Activated T-cell treated with anti-CD3 and anti-CD28 coated beads, Interleukin-2, amount 50 U/mL, for 1 hour (primary cell): Measurements from ENCODE around the gene NEK10.
A peak's percentile ranks its signal among the peaks of the same experiment; 100 is the strongest.

Experiments
- DNase-seq: peaks from one replicate; pipeline ENCODE4 v3.0.0-alpha.2; 2020

NEK10 gene

DNA sequence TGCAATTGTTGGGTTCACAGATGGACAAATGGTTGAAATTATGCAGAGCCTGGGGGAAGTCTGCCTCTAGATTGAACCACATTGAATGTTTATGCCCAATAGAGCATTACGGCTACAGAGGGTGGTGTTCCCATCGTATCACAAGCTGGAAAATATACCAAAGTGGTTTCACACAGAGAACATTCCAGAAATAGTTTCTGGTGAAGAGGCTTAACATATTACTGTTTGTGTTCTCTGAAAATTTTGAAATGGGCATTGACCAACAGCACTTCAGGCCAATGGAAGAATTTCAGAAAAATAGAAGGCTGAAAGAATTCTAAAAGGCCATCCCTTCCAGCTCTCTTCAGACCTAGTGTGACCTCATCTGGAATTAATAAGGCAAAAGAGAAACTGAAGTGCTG lies 203.9 kb downstream of the NEK10 start:
- no peak for DNase-seq

DNA sequence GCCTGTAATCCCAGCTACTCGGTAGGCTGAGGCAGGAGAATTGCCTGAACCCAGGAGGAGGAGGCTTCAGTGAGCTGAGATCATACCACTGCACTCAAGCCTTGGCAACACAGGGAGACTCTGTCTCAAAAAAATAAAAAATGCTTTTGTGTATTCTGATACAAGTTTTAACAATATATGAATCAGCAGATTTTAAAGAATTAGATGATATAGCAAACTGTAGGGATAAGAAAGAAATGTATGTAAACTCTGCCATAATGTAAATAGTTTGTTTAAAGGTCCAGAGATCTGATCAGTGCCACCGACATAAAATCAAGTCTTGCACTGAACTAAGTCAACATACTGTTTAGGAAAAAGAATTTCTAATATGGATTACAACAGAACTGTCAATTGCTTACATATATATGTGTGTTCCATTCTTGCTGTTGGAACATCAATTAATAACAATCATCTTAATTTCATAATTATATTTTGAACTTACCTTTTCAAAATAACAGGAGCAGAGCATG lies 208.3 kb downstream of the NEK10 start:
- no peak for DNase-seq

DNA sequence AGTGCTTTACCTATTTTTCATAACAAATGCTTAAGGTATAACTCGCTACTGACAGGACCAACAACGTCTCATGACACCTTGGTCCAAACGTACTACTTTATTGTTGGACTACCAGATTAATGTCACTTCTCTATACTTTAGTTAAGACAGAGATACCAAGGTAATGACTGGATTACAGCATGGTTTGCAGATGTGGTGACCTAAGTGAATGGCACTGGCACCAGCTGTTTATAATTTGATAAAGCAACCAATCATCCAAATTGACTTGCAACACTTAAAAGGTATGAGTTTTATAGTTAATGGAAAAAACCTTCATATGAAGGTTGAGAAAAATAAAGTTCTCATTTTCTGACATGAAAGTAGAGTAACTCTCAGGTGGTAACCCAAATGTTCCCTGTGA lies 209.0 kb downstream of the NEK10 start:
- no peak for DNase-seq

DNA sequence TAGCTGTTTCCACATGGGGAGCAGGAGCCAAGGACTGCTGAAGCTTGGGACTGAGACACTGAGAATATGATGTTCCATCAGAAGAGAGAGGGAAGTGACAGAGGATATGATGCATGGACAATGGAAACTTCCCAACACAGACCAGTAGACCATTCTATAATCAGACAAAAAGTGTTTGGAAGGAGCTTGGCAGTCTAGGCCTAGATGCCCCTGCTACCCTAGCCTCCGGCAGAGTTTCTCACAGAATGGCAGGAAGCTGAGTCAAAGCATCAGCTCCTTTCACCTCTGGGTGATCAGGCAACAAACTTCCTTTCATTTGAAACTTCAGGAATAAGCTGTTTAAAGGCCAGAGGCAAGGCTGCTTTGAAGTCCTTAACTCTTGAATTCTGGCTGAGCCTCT lies 222.0 kb downstream of the NEK10 start:
- DNase-seq = no peak

DNA sequence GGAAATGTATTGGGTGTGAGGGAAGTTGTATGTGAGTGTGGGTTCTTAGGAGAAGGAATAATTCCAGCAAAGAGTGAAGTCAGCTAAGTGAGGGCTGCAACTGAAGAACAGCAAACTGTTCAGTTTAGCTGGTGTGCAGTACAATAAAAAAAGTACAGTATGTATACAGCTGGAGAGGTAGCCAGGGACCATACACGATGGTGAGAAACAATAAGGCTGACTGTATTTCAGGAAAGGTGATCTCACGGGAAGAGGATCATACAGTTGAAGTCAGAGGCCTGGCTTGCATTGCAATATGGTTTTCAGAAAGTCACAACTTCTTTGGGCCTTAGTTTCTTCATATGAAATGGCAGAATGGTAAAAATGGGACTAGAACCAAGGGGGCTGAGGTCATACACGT lies 222.4 kb downstream of the NEK10 start:
- DNase-seq = no peak

DNA sequence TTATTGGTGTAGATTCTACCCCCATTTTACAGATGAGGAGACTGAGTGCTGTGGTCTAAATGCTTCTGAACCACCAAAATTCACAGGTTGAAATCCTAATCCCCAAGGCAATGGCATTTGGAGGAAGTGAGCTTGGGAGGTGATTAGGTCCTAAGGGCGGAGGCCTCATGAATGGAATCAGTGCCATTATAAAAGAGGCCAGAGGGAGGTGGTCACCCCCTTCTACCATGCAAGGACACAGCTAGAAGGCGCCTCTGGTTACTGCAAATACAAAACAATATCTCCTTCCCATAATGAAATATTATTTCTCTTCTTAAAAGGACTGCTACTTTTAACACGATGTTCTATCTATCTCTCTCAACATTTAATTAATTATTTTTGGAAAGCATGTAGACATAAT lies 223.5 kb downstream of the NEK10 start:
- DNase-seq = no peak

DNA sequence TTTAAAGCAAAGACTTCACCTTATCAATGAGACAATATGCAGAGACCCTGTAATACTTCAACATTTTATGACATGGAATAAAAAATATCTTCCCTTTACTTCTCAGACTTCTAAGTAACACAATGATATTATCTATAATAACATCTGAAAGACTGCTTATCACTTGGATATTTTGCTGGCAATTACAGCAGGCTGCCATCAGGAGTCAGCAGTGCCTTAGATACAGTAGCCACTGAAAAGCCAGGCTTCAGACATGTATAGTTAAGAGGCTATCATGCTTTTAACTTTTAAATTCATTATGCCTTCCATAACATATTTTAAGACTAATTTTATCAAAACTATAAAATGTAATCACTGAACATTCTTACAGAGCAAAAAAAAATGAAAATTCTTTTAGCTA lies 227.5 kb downstream of the NEK10 start:
- DNase-seq = no peak

DNA sequence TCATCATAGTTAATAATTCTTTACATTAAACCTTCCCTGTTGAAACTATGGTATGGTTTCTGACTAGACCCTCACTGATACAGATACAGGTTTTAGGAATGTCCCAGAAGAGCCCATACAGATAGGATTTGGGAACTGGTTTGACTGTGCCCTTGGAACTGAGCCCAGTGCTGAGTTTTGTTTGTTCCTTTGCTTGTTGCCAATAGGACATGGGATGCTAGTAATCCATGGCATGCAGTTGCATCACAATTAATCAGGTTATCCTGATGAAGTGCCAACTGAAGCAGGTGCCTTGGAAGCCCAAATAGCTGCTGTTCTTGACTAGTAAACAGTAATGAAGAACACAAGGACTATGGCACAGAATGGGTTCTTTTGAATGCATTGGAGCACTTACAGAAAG lies 230.6 kb downstream of the NEK10 start:
- no peak for DNase-seq

DNA sequence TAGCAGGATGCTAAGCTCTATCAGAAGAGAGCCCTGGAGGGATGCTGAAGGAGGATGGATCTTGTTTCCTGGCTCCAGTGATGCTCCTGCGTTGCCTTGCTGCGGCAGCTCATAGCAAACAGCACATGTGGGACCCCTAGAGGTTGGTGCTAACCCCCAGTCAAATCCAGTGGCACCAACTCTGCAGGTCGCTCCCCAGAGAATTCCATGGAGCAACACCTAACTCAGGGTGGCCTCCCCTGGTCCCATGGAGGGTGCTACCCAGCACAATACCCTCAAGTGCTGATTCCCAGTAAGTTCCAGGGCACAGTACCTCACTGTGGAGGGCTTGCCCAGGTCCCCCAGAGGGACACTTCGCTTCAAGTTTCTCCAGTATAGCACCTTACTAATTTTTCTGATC lies 231.2 kb downstream of the NEK10 start:
- DNase-seq = no peak

DNA sequence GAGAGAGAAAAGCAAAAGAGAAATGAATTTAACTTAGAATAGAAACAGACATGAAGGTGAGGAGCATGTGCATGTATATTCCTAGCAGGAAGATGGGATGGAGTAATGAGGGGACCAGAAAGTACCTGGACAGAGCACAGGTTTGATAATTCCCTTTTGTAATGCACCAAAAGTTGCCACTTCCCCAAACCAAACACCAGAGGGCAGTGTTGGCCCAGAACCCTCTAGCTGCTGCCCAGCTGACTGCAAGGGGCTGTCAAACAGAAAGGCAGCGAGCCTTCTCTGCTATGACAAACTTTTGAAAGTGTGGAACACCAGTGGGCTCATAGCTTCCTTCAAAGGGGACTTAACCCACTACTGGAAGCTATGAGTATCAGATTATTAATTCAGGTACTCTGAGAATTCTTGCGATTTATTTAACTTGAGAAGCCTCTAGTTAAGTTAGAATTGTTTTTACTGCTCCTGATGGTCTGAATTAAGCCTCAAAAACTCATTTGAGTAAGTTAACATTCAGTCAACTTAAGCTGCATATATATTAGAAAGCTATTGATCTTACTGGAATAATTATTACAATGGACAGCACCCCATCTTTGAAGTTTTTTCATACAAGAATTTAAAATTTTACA lies 234.9 kb downstream of the NEK10 start:
- DNase-seq = peak; percentile 56

DNA sequence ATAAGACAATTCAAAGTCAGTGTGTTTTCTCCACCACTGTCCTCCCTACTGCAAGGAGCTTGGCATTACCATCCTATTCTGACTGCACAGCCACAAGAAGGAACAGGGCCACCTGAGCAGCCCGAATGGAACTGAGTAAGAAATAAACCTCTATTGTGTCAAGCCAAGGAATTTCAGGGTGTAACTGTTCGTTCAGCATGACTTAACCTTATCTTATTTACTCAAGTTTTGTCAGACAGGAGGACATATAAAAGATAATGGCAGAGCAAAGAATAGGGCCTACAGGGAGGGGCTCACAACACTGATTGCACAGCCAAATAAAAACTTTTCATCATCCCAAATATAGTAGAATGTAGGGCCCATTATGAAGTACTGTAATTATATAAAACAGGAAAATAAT lies 236.1 kb downstream of the NEK10 start:
- DNase-seq = no peak

DNA sequence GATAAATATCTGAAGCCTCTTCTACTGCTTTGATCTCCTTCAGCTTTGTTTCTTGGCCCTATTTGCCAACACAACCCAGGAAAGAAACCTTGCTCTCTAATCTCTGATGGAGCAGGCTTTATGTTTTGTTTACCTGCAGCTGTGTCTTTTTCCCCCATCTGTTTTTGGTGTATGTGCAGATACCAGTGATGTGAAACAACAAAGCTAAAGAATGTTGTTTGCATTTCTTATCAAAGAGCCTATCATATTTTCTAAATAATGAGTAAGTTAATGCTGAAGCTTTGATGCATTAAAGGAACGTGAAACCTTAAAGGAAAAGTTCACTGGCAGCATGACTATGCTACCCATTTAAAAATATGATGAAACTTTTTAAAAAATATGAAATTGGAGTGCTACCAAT lies 238.4 kb downstream of the NEK10 start:
- no peak for DNase-seq

DNA sequence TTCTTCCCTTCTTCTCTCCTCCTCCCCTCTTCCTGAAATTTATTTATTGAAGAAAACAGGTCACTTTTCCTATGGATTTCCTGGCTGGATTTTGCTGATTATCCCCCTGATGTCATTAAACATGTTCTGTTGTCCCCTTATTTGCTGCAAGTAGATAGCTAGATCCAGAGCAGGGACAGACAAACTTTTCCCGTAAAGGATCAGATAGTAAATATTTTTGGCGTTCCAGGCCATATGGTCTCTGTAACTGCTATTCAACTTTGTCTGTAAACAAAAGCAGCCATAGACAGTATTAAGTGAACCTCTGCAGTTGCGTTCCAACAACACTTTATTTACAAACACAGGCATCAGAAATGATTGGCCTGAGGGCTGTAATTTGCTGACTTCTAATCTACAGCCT lies 241.3 kb downstream of the NEK10 start:
- DNase-seq = no peak

DNA sequence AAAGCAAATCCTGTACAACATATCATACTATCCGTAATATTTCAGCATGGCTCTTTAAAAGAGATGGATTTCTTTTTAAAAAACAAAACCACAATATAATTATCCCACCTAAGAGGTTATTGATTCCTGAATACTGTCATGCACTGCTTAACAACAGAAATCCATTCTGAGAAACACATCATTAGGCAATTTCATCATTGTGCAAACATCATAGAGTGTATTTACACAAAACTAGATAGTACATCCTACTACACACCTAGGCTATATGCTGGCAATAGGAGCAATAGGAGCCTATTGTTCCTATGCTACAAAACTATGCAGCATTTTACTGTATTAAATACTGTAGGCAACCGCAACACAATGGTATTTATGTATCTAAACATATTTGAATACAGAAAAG lies 242.0 kb downstream of the NEK10 start:
- DNase-seq = no peak

DNA sequence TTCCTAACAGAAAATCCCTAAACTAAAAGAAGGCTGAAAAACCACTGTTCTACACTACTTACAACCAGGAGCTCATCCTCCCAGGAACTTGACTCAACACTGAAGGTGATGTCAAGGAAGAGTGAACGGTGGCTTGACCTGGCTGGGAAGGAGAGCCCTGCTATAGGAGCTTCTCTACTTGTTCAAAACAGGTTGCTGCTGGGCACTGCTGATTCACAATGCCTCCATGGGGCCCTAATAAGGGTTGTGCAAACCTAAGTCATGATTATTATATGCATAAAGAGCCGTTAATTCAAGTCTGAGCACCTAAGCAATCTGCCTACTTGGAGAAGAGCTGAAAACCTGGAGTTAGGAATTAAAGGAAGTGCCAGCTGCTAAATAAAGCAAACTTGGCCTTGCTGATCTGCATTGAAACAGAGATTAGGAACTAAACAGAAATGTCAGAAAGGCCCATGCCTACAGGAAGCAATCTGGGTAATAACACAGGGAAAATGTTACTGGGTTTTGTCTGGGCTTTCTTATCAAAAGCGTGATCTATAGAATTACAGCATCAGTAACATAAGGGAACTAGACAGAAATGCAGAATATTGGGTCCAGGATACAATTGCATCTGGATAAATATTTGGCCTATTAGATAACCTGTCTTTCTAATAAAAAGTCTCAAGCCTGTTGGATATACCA lies 243.2 kb downstream of the NEK10 start:
- no peak for DNase-seq

DNA sequence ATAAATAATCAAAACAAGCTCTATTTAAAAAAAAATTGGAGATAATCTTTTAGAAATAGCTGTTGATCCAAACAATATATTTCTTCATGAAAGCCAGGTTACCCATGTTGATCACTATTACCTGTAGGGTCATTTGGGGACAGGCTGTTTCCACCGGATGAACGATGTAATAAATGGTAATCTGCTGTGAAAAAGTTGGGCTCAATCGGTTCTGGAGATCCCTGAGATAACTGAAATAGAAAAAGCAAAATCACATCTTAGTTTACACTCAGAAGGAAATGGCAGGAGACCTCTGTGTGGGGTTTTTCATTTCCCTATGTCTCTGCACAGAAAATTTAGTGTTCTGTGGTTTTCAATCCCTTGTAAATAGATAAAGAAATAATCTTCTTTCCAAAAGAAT lies 249.5 kb downstream of the NEK10 start:
- no peak for DNase-seq

DNA sequence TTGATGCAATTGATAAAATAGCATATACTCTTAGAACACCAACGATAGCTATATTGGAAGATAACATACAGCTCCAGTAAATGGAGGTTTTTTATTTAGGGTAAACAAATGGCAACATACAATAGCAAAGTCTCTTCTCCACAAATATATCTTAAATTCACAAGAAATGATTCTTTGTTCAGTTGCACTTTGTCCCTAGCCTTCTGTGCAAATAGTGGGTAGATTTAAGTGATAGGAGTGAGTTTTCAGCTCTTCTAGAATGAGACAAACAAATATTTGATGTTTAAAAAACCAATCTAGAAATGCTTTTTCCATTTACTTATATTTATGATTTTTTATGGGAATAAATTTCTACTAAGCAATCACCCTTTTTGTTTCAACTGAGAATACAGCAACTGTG lies 253.8 kb downstream of the NEK10 start:
- DNase-seq = no peak

DNA sequence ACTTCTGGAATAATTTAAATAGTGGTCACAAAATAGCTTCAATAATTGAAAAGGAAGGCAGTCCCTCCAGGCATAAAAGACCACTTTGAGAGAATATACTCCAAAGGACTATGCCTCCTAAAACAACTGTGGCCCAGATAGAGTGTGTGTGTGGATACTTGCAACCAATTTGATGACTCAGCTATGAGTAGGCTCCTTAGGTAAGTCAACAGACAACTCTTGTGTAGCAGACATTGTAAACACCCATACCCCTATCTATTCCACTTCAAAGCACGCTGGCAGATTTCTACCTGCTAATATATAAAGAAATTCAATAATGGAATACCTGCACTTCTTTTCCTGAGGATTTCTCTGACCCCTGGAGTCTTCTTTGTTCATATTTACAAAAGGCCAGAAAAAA lies 254.5 kb downstream of the NEK10 start:
- no peak for DNase-seq

DNA sequence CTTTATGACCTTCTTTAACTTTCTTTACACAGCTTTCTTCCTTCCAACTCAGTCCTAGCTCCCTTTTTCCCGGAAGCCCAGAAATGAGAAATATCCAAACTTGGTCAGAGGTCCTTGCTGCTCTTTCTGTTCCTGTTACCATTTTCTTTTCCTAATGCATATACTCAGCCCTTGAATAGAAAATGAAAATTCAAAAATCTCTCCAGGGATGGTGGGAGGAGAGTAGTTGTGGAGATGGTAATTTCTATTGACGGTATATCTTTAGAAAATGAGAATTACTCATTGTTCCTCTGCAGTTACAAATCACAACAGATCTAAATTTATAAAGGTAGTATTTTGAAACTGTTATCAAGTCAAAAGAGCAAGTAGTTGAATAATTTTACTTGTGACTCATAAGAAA lies 255.1 kb downstream of the NEK10 start:
- DNase-seq = no peak

DNA sequence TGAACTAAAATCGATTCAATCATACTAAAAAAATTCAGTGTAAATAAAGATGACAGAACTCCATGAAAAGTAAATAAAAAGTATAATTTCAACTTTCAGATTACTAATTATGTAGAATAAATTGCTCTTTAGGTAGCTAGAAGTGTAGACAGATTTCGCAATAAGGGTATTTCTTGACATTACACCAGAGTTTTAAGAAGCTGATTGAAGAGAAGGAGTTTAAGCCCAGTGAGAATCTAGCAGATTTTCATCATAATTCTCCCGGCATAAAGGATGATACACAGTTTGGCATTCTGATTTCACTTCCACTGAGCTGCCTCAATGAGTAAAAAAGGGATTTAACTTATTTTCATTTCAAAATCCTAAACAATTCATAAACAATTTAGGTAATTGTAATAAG lies 259.2 kb downstream of the NEK10 start:
- DNase-seq = no peak

DNA sequence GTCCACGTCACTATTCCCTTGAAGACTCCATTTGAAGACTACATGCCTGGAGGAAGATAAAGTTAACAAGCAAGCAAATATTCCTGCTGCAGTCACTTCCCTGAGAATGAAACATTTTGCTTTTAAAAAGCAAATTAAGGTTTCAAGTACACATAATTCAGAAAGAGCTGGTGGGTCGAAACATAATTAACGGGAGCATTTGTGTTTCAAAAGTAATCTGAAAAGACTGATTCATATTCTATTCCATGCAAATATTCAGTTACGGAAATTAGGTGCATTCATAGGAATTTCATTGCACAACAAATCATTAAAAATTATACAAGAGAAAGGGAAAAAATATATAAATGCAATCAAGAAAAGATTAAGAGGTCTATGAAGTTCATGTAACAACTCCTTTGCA lies 260.9 kb downstream of the NEK10 start:
- no peak for DNase-seq

DNA sequence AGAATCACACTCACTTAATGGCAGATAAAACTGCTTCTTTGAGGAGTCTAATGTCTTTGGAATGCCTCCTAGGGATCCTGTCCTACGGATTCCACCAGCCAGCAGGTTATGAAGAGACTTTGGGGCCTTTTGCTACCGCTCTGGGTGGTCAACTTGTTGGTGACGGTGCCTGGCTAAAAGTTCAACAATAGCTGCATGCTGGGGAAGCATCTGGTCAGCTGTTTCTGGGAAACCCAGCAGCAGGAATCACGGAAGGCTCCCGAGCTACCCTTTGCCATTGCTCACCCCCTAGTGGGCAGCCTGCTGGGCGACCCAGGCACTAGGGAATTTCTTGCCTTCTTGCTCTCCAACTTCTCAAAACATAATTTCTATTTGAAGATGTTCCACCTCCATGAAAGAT lies 263.3 kb downstream of the NEK10 start:
- DNase-seq = no peak

DNA sequence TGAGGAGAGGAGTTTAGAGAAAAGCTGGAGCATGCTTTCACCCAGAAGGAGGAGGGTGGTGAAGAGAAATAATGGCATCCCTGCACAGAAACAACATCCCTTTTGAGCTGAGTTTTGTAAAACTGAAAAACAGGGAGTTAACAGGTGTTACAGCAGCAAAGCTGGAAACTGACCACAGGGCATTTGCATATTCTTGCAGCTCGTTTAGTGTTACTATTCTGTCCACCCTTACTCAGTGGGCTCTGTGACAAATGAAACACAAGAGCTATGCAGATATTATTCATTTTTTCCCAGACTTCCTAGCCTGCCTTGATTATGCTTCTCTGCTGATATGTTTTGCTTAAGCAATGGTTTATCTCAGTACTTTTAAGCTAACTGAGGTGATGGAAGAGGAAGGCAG lies 272.0 kb downstream of the NEK10 start:
- DNase-seq = no peak

DNA sequence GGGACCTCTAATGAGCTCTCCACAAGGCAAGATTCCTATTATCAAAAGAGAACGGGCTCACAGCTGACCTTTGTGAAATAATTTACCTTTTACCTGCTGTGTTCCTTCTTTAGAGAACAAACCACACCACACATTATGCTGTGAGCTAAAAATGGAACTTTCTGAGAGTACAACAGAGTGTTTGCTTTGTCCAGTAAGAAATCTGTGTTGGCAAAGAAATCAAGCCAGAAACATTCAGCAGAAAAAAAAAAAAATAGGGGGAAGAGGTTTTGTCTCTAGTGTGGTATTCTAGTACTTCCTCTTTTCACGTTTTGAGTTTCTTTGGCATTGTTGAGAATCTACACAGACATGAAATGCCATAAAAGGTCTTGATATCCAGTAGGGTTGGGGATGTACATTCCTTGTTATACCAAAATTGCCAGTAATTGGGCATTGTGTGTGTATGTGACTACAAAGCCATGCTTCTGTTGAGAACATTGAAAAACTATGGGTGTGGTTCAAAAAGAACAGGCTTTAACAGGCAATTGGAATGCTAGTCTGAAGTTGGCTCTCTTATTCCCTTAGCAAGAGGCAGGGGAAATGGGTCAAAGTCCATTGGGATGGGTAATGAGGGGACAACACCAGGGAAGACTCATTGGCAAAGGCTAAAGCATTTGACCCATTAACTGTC lies 273.5 kb downstream of the NEK10 start:
- no peak for DNase-seq

DNA sequence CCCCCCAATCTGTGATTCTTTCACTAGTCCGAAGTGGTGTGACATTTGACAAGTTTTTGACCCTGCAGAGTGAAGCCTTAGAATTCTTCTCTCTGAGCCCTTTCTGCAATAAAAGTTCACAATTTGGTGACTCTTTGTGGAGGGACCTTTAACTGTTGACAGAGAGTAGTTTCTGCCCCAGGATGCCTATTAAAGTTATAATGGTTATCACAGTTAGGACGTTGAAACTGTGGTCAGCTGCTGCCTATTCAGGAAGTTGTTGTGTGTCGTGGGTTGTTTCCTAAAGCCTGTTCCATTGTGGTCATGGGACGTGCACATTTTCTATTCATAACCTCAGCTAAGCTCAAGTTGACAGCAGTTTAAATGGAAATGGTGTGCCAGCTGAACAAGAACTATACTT lies 274.5 kb downstream of the NEK10 start:
- DNase-seq = no peak
